OCI-LY3 (cell line): Measurements from ENCODE around the gene RPE65.

Experiments used
- CTCF ChIP-seq: fragments of 200-600, 300-600 bp; sonication (generic); IDR thresholded peaks from 2 replicates; pipeline ENCODE4 v1.5.1; 2014; ENCODE audit warnings: antibody characterized with exemption, low read length, low read depth
- EZH2phosphoT487 ChIP-seq: fragments of 200-600 bp; shearing (Covaris generic); IDR thresholded peaks from 2 replicates; pipeline ENCODE4 v1.6.1; 2018; ENCODE audit warnings: antibody characterized with exemption, mixed run types, low read depth

GRCh38 chr1:68426594-68426993, 23.2 kb downstream of the RPE65 start:
- TF ChIP-seq CTCF: no peak
- TF ChIP-seq EZH2phosphoT487: no peak
